ENCODE measurements around the gene PPP1R9B.

PPP1R9B gene

GRCh38 chr17:50105811-50106210, 44.7 kb downstream of the PPP1R9B start:
- DNase-seq (ENCODE audit: low spot score), result no peak

- no peak for DNase-seq (ENCODE audit: low spot score)
Measured at GRCh38 chr17:50103941-50104340, 46.5 kb downstream of the PPP1R9B start.

GRCh38 chr17:50103252-50103651, 47.2 kb downstream of the PPP1R9B start:
- DNase-seq (ENCODE audit: low spot score), result no peak

- peak; percentile 61 for DNase-seq (ENCODE audit: low spot score)
Measured at GRCh38 chr17:50102164-50102991, 48.1 kb downstream of the PPP1R9B start.

- no peak for DNase-seq (ENCODE audit: low spot score)
Measured at GRCh38 chr17:50101346-50102163, 48.9 kb downstream of the PPP1R9B start.

GRCh38 chr17:50100921-50101345, 49.5 kb downstream of the PPP1R9B start:
- no peak for DNase-seq (ENCODE audit: low spot score)

GRCh38 chr17:50100480-50100883, 50.0 kb downstream of the PPP1R9B start:
- no peak for DNase-seq (ENCODE audit: low spot score)

- DNase-seq (ENCODE audit: low spot score), result no peak
Measured at GRCh38 chr17:50099003-50099402, 51.5 kb downstream of the PPP1R9B start.

- no peak for DNase-seq (ENCODE audit: low spot score)
Measured at GRCh38 chr17:50098583-50098982, 51.9 kb downstream of the PPP1R9B start.

GRCh38 chr17:50097926-50098325, 52.6 kb downstream of the PPP1R9B start:
- no peak for DNase-seq (ENCODE audit: low spot score)

GRCh38 chr17:50097455-50097854, 53.0 kb downstream of the PPP1R9B start:
- no peak for DNase-seq (ENCODE audit: low spot score)

GRCh38 chr17:50096758-50097157, 53.7 kb downstream of the PPP1R9B start:
- no peak for DNase-seq (ENCODE audit: low spot score)

- DNase-seq (ENCODE audit: low spot score), result peak; percentile 41
Measured at GRCh38 chr17:50096092-50096491, 54.4 kb downstream of the PPP1R9B start.

GRCh38 chr17:50095626-50096037, 54.8 kb downstream of the PPP1R9B start:
- no peak for DNase-seq (ENCODE audit: low spot score)

- DNase-seq (ENCODE audit: low spot score), result peak; percentile 95
Measured at GRCh38 chr17:50094753-50095619, 55.5 kb downstream of the PPP1R9B start, which contains the start of gene PDK2. TSS of gene PDK2 (plus strand) at chr17:50095351. CDS start at chr17:50095436, 85 bp downstream.

- peak; percentile 92 for DNase-seq (ENCODE audit: low spot score)
Measured at GRCh38 chr17:50094243-50094752, 56.2 kb downstream of the PPP1R9B start.

- DNase-seq (ENCODE audit: low spot score), result no peak
Measured at GRCh38 chr17:50093807-50094206, 56.7 kb downstream of the PPP1R9B start.

- no peak for DNase-seq (ENCODE audit: low spot score)
Measured at GRCh38 chr17:50093246-50093645, 57.2 kb downstream of the PPP1R9B start.

GRCh38 chr17:50091918-50092285, 58.6 kb downstream of the PPP1R9B start:
- DNase-seq (ENCODE audit: low spot score), result no peak

- no peak for DNase-seq (ENCODE audit: low spot score)
Measured at GRCh38 chr17:50090971-50091917, 59.2 kb downstream of the PPP1R9B start.

GRCh38 chr17:50090071-50090470, 60.4 kb downstream of the PPP1R9B start:
- no peak for DNase-seq (ENCODE audit: low spot score)
